GM19324 (cell line): Measurements from ENCODE around the gene OR4Q3.
"Not testable (repeated sequence)": the region's sequence is repeated elsewhere in the genome, so short reads cannot be mapped to it uniquely, and the experiment has no call there.

Source experiments
- ATAC-seq: cut with Tn5 transposase; IDR thresholded peaks from one replicate; pipeline ENCODE4 v1.9.1; 2021; ENCODE audit warnings: mild to moderate bottlenecking, moderate library complexity; ENCODE audit not compliant: unreplicated experiment, low FRiP score

The OR4Q3 gene

GRCh38 chr14:19743256-19743655 is at the start of gene OR4Q3:
OR4Q3 (plus strand) TSS chr14:19743571.
- ATAC-seq: no peak

DNA sequence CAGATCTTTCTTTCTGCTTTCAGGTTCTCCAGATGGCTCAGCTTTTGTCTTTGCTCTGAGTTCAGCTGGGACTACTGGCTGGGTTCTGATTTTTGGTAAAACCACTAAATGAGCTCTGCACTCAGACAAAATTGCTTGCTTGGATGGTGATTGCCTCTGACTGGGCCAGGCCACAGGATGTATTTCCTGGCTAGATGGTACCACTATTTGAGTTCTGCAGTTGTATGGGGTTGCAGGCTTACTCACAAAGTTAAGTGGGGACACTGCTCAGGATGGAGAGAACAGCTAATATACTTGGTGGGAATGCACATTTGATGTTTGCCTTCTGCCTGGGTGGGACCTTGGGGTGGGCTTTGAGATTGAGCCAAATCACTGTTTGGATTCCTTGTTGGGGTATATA is 14.0 kb upstream of the OR4Q3 start:
- ATAC-seq: no peak

DNA sequence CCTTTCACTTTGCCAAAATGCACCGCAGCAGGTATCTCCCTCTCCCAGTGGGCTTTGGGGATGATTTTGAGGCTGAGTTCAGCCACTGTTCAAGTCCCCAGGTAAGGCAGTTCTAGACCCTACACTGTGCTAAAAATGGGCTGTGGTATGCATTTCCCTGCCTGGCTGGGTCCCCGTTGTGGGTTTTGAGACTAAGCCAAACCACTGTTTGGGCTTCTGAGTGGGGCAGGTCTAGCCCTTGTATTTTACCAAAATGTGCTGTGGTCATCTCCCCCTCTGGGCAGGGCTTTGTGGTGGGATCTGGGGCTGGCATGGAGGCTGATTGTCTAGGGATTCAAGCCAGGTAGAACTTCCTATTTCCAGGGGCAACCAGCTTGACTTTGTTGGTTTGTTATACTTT is 13.6 kb upstream of the OR4Q3 start:
- ATAC-seq: no peak

DNA sequence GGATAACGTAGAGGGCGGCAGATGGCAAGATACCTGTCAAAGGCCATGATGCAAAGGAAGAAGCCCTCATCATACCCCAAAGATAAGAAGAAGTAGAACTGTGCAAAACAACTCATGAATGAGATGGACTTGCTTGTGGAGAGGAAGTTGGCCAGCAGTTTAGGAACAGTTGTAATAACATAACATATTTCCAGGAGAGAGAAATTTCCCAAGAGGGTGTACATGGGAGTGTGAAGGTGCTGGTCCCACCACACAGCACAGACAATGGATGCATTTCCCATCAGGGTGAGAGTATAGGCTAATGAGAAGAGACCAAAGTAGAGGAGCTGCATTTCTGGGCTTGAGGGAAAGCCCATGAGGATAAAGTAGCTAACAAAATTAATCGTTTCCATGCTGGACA is 9.5 kb upstream of the OR4Q3 start:
- not testable (repeated sequence) for ATAC-seq

DNA sequence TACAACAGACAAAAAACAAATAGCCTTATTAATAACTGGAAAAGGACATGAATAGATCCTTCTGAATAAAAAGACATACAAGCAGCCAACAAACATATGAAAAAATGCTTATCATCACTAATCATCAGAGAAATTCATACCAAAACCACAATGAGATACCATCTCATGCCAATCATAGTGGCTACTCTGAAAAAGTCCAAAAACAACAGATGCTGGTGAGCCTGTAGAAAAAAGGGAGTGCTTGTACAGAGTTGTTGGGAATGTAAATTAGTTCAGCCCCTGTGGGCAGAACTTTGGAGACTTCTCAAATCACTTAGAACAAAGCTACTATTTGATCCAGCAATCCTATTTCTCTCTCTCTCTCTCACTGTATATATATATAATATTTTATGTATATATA is 8.9 kb downstream of the OR4Q3 start:
- ATAC-seq: not testable (repeated sequence)

DNA sequence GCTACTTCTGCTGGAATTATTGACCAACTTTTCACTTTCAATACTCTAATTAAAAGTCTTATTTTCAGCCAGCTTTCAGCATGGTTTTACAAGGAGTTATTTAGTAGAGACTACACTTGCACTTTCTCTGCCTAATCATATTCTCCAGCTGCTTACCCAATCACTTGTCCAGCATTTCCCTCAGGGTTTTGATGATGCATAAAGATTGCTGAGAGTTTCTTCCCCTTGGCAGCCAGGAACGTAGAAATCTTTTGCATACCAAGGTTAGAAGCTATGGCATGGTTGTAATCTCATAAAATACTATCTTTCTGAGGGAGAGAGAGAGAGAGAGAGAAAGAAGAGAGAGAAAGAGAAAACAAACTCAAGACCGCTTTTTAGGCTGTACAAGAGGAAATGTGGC is 10.8 kb downstream of the OR4Q3 start:
- no peak for ATAC-seq

- not testable (repeated sequence) for ATAC-seq
These were observed 28.1 kb downstream of the OR4Q3 start for GRCh38 chr14:19771491-19771890.

GRCh38 chr14:19771895-19772430 is 28.6 kb downstream of the OR4Q3 start:
- ATAC-seq: no peak

DNA sequence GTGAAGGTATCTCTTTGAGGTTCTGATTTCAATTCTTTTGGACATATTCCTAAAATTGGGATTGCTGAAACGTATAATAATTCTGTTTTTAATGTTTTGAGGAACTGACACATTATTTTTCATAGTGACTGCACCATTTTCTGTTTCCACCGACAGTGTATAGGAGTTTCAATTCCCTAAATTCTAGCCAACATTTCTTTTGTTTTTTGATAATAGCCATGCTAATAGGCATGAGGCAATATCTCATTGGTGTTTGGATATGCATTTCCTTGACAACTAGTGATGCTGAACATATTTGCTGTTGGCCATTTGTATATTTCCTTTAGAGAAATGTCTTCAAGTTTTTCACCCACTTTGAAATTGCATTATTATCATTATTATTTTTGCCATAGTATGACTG is 29.1 kb downstream of the OR4Q3 start:
- ATAC-seq: not testable (repeated sequence)

DNA sequence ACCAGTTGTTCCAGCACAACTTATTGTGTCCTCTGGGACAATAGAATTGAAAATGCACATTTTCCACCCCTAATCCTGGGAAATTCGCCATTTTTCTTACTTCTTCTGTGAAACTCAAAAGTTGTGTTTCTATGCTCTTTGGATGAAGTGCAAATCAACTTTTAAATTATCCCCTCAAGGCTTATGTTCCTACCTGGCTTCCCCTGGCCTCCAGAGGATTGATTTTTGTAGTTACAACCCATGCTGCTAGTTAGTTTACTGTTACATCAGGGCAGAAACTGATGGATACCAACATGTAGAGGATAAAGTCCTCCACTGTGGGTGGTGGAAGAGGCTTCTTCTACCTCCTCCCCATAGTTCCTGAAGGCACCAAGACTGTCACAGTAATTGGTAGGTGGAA is 29.8 kb downstream of the OR4Q3 start, which contains the start of gene OR4M1:
OR4M1 (plus strand) TSS at position 301 of the 400 bp plus-strand sequence. CDS start 6,819 bp downstream, outside the sequence.
- ATAC-seq: not testable (repeated sequence)

DNA sequence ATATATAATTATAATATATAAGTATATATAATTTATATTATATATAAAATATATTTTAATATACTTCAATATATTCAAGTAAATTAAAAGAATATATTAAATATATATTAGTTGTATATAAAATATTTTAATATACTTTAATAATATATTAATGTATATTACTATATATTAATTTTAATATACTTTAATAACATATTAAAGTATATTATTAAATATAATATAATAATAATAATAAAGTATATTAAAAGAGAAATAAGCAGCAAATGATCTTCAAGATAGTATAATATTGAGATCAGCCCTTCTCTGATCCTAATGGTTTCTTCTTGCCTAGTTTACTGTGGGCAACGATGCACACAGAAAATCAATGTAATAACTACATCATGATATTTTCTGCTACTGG is 32.2 kb downstream of the OR4Q3 start:
- no peak for ATAC-seq

DNA sequence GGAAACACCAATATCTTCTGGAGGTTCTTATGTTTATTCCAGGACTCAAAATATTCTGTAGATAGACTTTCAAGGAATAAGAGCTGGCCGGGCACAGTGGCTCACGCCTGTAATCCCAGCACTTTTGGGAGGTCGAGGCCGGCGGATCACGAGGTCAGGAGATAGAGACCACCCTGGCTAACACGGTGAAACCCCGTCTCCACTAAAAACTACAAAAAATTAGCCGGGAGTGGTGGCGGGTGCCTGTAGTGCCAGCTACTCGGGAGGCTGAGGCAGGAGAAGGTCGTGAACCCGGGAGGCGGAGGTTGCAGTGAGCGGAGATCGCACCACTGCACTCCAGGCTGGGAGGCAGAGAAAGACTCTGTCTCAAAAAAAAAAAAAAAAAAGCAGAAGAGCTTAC is 42.5 kb downstream of the OR4Q3 start:
- ATAC-seq: not testable (repeated sequence)

DNA sequence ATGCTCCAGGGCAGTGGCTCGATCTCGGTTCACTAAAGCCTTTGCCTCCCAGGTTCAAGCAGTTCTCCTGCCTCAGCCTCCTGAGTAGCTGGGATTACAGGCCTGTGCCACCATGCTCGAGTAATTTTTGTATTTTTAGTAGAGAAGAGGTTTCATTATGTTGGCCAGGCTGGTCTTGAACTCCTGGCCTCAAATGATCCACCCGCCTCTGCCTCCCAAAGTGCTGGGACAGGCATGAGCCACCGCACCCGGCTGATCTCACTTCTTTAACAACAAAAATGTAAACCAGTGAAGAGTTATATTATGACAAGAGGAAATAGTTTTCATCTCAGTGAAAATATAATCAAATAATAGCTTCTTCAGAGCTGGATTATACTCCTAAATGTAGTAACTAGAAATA is 43.9 kb downstream of the OR4Q3 start:
- ATAC-seq: not testable (repeated sequence)

DNA sequence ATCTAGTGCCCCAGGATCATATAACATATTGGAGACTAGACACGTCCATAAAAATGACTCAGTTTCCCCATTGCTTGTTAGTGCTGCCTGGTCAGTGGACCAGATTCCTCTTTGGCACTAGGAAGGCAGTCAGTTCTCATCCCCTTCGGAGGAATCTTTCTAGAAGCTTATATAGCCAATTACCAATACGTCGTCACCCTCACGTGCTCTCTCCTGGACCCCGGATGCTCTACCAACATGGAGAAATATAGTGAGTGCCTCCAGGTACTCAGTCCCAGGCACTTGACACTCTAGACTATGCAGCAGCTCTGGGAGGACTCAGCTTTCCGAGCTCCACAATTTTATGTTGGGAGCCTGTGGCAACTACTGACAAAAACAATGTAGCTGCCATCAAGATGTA is 44.8 kb downstream of the OR4Q3 start:
- ATAC-seq: not testable (repeated sequence)

- ATAC-seq: not testable (repeated sequence)
These were observed 53.2 kb downstream of the OR4Q3 start for GRCh38 chr14:19796520-19797108.
